WTC11 (cell line): Measurements from ENCODE around the gene AK3. TPM values are rescaled to one million over a fixed set of nuclear protein-coding genes. Genes with fewer than 3 reads are reported as not detected.
A peak's percentile ranks its signal among the peaks of the same experiment; 100 is the strongest.

Experiments
- ATAC-seq: fragments of 200-7000 bp; cut with Tn5 transposase; 2 replicates; pipeline ENCODE4 v1.10.0; 2021; ENCODE audit warnings: mild to moderate bottlenecking, moderate library complexity
- CTCF ChIA-PET: fragments of 300-600 bp; sonication (Branson Sonifier 250); formaldehyde crosslinking; loops from one replicate; lab custom pipeline; 2021; ENCODE audit warnings: antibody characterized with exemption; lab: Charles Lee
- POLR2A ChIA-PET: fragments of 350-600 bp; sonication (Branson Sonifier 250); formaldehyde crosslinking; loops from one replicate; lab custom pipeline; 2021; ENCODE audit warnings: antibody characterized with exemption; lab: Charles Lee
- DNase-seq: peaks from one replicate; pipeline ENCODE4 v3.0.0; 2021; ENCODE audit warnings: low spot score
- H3K27ac Mint-ChIP-seq: 2 replicates; pipeline ENCODE4 v1.8.0; 2021; ENCODE audit warnings: mixed read lengths
- H3K27me3 Mint-ChIP-seq: 2 replicates; pipeline ENCODE4 v1.8.0; 2021; ENCODE audit warnings: low read depth, mild to moderate bottlenecking, moderate library complexity, mixed read lengths
- H3K36me3 Mint-ChIP-seq: 2 replicates; pipeline ENCODE4 v1.8.0; 2021; ENCODE audit warnings: mixed read lengths
- H3K4me1 Mint-ChIP-seq: 2 replicates; pipeline ENCODE4 v1.8.0; 2022; ENCODE audit warnings: mixed read lengths
- H3K4me3 Mint-ChIP-seq: 2 replicates; pipeline ENCODE4 v1.8.0; 2021; ENCODE audit warnings: mild to moderate bottlenecking, moderate library complexity, mixed read lengths
- H3K9me3 Mint-ChIP-seq: 2 replicates; pipeline ENCODE4 v1.8.0; 2021; ENCODE audit warnings: mixed read lengths
- CBFB ChIP-seq: sonication (generic); formaldehyde crosslinking; IDR thresholded peaks from 2 replicates; pipeline ENCODE4 v1.8.1; 2022; ENCODE audit warnings: mild to moderate bottlenecking, low read depth, missing genetic modification reagents
- E2F4 ChIP-seq: sonication (generic); formaldehyde crosslinking; IDR thresholded peaks from 2 replicates; pipeline ENCODE4 v1.8.1; 2022; ENCODE audit warnings: low read depth, mild to moderate bottlenecking, moderate library complexity, missing genetic modification reagents, borderline replicate concordance
- KAT7 ChIP-seq: sonication (generic); formaldehyde crosslinking; IDR thresholded peaks from 2 replicates; pipeline ENCODE4 v1.8.1; 2023; ENCODE audit warnings: missing genetic modification reagents, mild to moderate bottlenecking, borderline replicate concordance
- MAX ChIP-seq: sonication (generic); formaldehyde crosslinking; IDR thresholded peaks from 2 replicates; pipeline ENCODE4 v1.8.0; 2022; ENCODE audit warnings: mild to moderate bottlenecking, missing genetic modification reagents
- MYBL2 ChIP-seq: sonication (generic); formaldehyde crosslinking; IDR thresholded peaks from 2 replicates; pipeline ENCODE4 v1.8.1; 2023; ENCODE audit warnings: mild to moderate bottlenecking, moderate library complexity, missing genetic modification reagents
- ZNF138 ChIP-seq: sonication (generic); formaldehyde crosslinking; conservative IDR thresholded peaks from 2 replicates; pipeline ENCODE4 v1.8.1; 2022; ENCODE audit warnings: mild to moderate bottlenecking, moderate library complexity, missing genetic modification reagents
- ZNF423 ChIP-seq: fragments of 250-450 bp; sonication (Bioruptor Pico); IDR thresholded peaks from 2 replicates; pipeline ENCODE4 v2.1.2; 2022; ENCODE audit warnings: mild to moderate bottlenecking, moderate library complexity
- ZNF532 ChIP-seq: fragments of 250-450 bp; sonication (Bioruptor Pico); IDR thresholded peaks from 2 replicates; pipeline ENCODE4 v1.9.0; 2021; ENCODE audit warnings: mild to moderate bottlenecking, borderline replicate concordance
- total RNA-seq: library from RNA; stranded (reverse); gene quantifications from 3 replicates; pipeline ENCODE4 v1.2.3, GENCODE V29; 2021
- TF ChIP-seq, protein P1 (sequence below): sonication (generic); formaldehyde crosslinking; IDR thresholded peaks from 2 replicates; pipeline ENCODE4 v1.8.1; 2023; ENCODE audit warnings: mild to moderate bottlenecking, missing genetic modification reagents
- TF ChIP-seq, protein P2 (sequence below): sonication (generic); formaldehyde crosslinking; IDR thresholded peaks from 2 replicates; pipeline ENCODE4 v1.8.1; 2022; ENCODE audit warnings: missing genetic modification reagents, borderline replicate concordance
- TF ChIP-seq, protein P3 (sequence below): sonication (generic); formaldehyde crosslinking; IDR thresholded peaks from 2 replicates; pipeline ENCODE4 v1.8.1; 2023; ENCODE audit warnings: mild to moderate bottlenecking, missing genetic modification reagents, borderline replicate concordance
- TF ChIP-seq, protein P4 (sequence below): sonication (generic); formaldehyde crosslinking; IDR thresholded peaks from 2 replicates; pipeline ENCODE4 v1.8.0; 2022; ENCODE audit warnings: mild to moderate bottlenecking, missing genetic modification reagents

AK3 gene
- total RNA-seq, 1 experiment from 2014 or later = 28.5 TPM

DNA sequence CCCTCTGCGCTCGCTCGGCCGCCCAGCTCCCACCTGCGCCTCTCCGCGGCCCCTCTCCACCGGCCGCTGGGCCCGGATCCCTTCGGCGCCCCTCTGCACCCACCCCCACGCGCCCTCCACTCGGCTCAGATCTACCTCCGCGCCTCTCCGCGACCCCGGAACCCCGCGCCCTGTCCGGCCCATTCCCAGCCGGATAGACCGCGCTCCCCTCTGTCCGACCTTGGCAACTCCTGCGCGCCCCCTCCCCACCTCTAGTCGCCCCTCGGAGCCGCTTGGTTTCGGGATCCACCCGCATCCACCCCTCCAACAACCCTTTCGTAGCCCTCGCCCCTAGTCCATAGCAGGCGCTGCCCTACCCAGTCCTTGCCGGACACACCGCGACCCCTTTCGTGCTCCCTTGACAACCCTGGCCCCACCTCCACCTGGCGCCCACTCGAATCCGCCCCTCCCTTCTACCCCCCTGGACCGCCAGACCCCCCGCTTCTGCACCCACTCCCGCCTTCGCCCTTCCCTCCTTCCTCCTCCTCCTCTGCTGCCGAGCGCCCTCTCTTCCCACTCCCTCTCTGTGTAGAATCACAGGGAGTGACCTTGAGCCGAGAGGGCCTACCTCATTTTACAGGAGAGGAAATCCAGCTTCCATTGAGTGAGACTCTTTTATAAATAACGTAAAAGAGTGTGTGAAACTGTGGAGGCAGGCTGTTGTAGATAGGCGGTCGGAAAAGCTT lies 525 bp upstream of the AK3 start:
- Mint-ChIP-seq H3K4me3 (peak overlapping the region; percentile 78), H3K27ac (peak overlapping the region; percentile 82), H3K9me3 (peaks cover 6% of the 10 kb centered on the region; the same call in 1 of the 2 replicates), H3K27me3 (no peaks in the 10 kb centered on the region), H3K36me3 (no peaks in the 10 kb centered on the region), H3K4me1 (peaks cover 34% of the 10 kb centered on the region)
- DNase-seq = peak; percentile 62
- ATAC-seq = peak; percentile 52
- CTCF ChIA-PET = interaction anchor here (1.1 to 3.8 kb wide), 9 partner anchors 9 to 860 kb away, joined by 3 to 19 read pairs (median 5); partner anchors contain the start of genes CDC37L1, PLPP6 and SPATA6L
- POLR2A ChIA-PET = interaction anchor here (0.6 to 3.0 kb wide), 7 partner anchors 10 to 522 kb away, joined by 3 to 16 read pairs (median 5); partner anchors contain the start of genes CDC37L1 and RCL1
- TF ChIP-seq CBFB (CRISPR knock-in tag) (no peak), MYBL2 (CRISPR knock-in tag) (no peak), E2F4 (no peak; the same call in 1 of the 2 replicates), ZNF423 (CRISPR knock-in tag) (peak; percentile 53; the same call in 1 of the 2 replicates)
- TF ChIP-seq, protein P1, sequence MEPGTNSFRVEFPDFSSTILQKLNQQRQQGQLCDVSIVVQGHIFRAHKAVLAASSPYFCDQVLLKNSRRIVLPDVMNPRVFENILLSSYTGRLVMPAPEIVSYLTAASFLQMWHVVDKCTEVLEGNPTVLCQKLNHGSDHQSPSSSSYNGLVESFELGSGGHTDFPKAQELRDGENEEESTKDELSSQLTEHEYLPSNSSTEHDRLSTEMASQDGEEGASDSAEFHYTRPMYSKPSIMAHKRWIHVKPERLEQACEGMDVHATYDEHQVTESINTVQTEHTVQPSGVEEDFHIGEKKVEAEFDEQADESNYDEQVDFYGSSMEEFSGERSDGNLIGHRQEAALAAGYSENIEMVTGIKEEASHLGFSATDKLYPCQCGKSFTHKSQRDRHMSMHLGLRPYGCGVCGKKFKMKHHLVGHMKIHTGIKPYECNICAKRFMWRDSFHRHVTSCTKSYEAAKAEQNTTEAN (CRISPR knock-in tag) = 0 out of 2 replicates have a peak, but pooled peaks have one; percentile 4

DNA sequence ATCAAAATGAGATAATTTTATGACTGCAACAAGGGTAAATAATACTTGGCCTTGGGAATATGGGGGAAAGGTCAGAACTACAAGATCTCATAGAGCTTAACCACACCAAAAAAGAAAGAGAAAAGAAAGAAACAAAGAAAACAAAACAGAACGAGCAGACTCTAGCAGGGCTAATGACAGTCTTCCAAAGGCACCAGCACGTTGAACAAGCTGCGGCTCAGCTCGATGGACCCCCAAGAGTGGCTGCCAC lies 689 bp downstream of the AK3 start:
- peaks cover 6% of the 10 kb centered on the region; the same call in 1 of the 2 replicates for H3K9me3 Mint-ChIP-seq
- no peak for TF ChIP-seq MAX (CRISPR knock-in tag)
- no peak for TF ChIP-seq ZNF138 (CRISPR knock-in tag)
- TF ChIP-seq, protein P2, sequence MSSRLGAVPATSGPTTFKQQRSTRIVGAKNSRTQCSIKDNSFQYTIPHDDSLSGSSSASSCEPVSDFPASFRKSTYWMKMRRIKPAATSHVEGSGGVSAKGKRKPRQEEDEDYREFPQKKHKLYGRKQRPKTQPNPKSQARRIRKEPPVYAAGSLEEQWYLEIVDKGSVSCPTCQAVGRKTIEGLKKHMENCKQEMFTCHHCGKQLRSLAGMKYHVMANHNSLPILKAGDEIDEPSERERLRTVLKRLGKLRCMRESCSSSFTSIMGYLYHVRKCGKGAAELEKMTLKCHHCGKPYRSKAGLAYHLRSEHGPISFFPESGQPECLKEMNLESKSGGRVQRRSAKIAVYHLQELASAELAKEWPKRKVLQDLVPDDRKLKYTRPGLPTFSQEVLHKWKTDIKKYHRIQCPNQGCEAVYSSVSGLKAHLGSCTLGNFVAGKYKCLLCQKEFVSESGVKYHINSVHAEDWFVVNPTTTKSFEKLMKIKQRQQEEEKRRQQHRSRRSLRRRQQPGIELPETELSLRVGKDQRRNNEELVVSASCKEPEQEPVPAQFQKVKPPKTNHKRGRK (CRISPR knock-in tag) = no peak
- no peaks in the 10 kb centered on the region for H3K36me3 Mint-ChIP-seq
- no peak for DNase-seq
- no peaks in the 10 kb centered on the region for H3K27me3 Mint-ChIP-seq
- H3K4me3 Mint-ChIP-seq = peak overlapping the region; percentile 84
- peak overlapping the region; percentile 91 for H3K27ac Mint-ChIP-seq
- H3K4me1 Mint-ChIP-seq = peaks cover 34% of the 10 kb centered on the region
- CTCF ChIA-PET = interaction anchor here (0.6 to 3.8 kb wide), 10 partner anchors 9 to 861 kb away, joined by 3 to 19 read pairs (median 3); partner anchors contain the start of genes CDC37L1 and PLPP6
- POLR2A ChIA-PET = interaction anchor here (0.6 to 3.0 kb wide), 6 partner anchors 8 to 225 kb away, joined by 3 to 16 read pairs (median 5); partner anchors contain the start of genes CDC37L1 and RCL1
- no peak; the same call in 1 of the 2 replicates for ATAC-seq

GRCh38 chr9:4739587-4740387 lies 1.2 kb downstream of the AK3 start:
- Mint-ChIP-seq H3K27ac (peak overlapping the region; percentile 91), H3K9me3 (peaks cover 6% of the 10 kb centered on the region; the same call in 1 of the 2 replicates), H3K4me1 (peaks cover 34% of the 10 kb centered on the region), H3K27me3 (no peaks in the 10 kb centered on the region), H3K4me3 (peak overlapping the region; percentile 84), H3K36me3 (no peaks in the 10 kb centered on the region)
- no peak for DNase-seq
- CTCF ChIA-PET = interaction anchor here (0.6 to 3.8 kb wide), 9 partner anchors 8 to 861 kb away, joined by 3 to 19 read pairs (median 3); partner anchors contain the start of genes CDC37L1 and PLPP6
- POLR2A ChIA-PET = interaction anchor here (0.6 to 3.0 kb wide), 6 partner anchors 8 to 225 kb away, joined by 3 to 16 read pairs (median 5); partner anchors contain the start of genes CDC37L1 and RCL1
- no peak for ATAC-seq
- TF ChIP-seq KAT7 (CRISPR knock-in tag) = no peak
- TF ChIP-seq, protein P3, sequence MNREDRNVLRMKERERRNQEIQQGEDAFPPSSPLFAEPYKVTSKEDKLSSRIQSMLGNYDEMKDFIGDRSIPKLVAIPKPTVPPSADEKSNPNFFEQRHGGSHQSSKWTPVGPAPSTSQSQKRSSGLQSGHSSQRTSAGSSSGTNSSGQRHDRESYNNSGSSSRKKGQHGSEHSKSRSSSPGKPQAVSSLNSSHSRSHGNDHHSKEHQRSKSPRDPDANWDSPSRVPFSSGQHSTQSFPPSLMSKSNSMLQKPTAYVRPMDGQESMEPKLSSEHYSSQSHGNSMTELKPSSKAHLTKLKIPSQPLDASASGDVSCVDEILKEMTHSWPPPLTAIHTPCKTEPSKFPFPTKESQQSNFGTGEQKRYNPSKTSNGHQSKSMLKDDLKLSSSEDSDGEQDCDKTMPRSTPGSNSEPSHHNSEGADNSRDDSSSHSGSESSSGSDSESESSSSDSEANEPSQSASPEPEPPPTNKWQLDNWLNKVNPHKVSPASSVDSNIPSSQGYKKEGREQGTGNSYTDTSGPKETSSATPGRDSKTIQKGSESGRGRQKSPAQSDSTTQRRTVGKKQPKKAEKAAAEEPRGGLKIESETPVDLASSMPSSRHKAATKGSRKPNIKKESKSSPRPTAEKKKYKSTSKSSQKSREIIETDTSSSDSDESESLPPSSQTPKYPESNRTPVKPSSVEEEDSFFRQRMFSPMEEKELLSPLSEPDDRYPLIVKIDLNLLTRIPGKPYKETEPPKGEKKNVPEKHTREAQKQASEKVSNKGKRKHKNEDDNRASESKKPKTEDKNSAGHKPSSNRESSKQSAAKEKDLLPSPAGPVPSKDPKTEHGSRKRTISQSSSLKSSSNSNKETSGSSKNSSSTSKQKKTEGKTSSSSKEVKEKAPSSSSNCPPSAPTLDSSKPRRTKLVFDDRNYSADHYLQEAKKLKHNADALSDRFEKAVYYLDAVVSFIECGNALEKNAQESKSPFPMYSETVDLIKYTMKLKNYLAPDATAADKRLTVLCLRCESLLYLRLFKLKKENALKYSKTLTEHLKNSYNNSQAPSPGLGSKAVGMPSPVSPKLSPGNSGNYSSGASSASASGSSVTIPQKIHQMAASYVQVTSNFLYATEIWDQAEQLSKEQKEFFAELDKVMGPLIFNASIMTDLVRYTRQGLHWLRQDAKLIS = no peak
- no peak for TF ChIP-seq ZNF532 (CRISPR knock-in tag)
- TF ChIP-seq, protein P4, sequence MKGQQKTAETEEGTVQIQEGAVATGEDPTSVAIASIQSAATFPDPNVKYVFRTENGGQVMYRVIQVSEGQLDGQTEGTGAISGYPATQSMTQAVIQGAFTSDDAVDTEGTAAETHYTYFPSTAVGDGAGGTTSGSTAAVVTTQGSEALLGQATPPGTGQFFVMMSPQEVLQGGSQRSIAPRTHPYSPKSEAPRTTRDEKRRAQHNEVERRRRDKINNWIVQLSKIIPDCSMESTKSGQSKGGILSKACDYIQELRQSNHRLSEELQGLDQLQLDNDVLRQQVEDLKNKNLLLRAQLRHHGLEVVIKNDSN (CRISPR knock-in tag) = no peak
